Measurements from ENCODE around the gene THBS4. TPM values are rescaled to one million over a fixed set of nuclear protein-coding genes. Genes with fewer than 3 reads are reported as not detected.

THBS4 gene
- total RNA-seq, result 1 to 10 TPM; 1.7 to 3.5 TPM

DNA sequence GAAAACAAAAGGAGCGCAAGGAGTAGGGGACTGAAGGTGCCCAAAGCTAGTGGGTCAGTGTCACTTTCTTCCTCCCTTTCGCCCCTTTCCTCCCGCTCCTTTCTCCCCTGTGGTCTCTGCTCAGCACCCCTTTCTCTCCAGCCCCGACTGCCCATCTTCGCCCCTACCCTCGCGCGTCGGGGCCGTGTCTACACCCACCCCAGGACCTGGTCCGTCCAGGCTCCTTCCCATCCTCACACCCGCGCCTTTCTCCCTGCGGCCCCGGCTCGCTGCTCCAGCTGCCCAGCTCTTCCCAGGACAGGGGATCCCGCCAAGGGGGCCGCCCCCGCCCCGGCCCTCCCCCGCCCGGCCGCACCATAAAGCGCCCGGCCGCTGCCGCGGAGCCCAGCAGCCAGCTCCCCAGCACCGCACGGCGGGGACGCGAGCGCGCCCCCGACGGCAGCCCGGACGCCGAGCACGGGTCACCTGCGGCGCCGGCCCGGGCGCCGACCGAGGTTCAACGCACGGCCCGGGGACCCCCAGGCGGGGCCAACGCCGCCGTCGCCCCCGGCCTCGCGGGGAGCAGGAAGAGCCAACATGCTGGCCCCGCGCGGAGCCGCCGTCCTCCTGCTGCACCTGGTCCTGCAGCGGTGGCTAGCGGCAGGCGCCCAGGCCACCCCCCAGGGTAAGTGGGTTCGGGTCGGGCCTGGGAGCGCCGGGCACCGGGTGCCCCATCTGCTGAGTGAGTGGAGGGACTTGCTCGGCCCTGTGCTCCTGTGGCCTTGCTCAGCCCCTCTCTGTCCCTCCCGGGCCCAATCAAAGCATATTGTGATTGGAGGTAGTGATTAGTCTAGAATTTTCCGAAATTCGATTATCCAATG lies at the start of gene THBS4:
Gene THBS4 (plus strand): TSS at position 387 of the 860 bp plus-strand sequence. CDS start 190 bp downstream, at position 577.
- Mint-ChIP-seq H3K36me3 (ENCODE audit: low read depth) (no peaks in the 10 kb centered on the region), H3K4me3 (peak within 1 kb of the TSS; percentile 33), H3K27me3 (peaks cover 47% of the 10 kb centered on the region), H3K9me3 (no peaks in the 10 kb centered on the region), H3K27ac (no peak within 1 kb of the TSS), H3K4me1 (peaks cover 6% of the 10 kb centered on the region)
- no peak for ATAC-seq (replicated peaks)

DNA sequence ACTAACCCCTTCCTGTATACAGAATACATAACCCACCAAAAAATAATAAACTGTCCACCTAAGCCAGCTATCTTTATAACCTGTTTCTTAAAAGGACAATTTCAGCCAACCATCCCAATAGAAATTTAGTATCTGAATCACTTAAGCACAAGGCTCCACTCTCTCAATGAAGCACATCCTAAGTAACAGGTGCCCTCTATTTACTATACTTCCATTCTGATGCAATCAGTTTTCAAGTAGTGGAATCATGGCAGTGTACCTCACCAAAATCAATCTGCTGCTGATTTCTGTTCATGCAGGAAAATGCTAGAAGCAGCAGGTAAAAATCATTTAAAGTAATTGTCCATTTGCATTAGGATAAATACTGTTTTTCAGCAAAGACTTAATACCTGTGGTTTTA lies 48.9 kb upstream of the THBS4 start:
- no peaks in the 10 kb centered on the region for H3K9me3 Mint-ChIP-seq
- peak overlapping the region; percentile 53 for H3K27ac Mint-ChIP-seq
- no peaks in the 10 kb centered on the region for H3K27me3 Mint-ChIP-seq
- H3K4me3 Mint-ChIP-seq, result peak overlapping the region; percentile 54
- H3K36me3 Mint-ChIP-seq (ENCODE audit: low read depth), result peaks cover 89% of the 10 kb centered on the region
- H3K4me1 Mint-ChIP-seq, result peaks cover 24% of the 10 kb centered on the region
- ATAC-seq (replicated peaks), result no peak

DNA sequence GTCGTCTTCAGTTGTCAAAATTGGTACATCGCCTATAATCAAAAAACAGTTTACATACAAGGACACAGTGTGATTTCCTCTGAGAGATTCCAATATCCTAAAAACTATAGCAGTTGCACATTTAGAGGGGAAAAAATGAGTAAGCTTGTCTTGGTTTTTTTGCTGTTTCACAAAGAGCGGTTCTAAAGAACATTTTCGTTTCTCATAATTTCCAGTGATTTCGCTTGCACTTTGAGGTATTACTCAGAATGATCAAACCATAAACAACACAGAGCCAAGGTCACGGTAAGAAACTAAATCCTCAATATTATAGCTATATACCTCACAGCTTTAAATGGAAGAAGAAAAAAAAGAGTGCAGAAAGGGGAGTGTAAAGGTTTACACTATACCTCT lies 44.9 kb upstream of the THBS4 start:
- Mint-ChIP-seq H3K27me3 (peaks cover 1% of the 10 kb centered on the region), H3K9me3 (no peaks in the 10 kb centered on the region), H3K4me1 (no peaks in the 10 kb centered on the region), H3K4me3 (peak overlapping the region; percentile 82), H3K27ac (peak overlapping the region; percentile 97), H3K36me3 (ENCODE audit: low read depth) (peaks cover 50% of the 10 kb centered on the region)
- ATAC-seq (replicated peaks), result peak; percentile 84

DNA sequence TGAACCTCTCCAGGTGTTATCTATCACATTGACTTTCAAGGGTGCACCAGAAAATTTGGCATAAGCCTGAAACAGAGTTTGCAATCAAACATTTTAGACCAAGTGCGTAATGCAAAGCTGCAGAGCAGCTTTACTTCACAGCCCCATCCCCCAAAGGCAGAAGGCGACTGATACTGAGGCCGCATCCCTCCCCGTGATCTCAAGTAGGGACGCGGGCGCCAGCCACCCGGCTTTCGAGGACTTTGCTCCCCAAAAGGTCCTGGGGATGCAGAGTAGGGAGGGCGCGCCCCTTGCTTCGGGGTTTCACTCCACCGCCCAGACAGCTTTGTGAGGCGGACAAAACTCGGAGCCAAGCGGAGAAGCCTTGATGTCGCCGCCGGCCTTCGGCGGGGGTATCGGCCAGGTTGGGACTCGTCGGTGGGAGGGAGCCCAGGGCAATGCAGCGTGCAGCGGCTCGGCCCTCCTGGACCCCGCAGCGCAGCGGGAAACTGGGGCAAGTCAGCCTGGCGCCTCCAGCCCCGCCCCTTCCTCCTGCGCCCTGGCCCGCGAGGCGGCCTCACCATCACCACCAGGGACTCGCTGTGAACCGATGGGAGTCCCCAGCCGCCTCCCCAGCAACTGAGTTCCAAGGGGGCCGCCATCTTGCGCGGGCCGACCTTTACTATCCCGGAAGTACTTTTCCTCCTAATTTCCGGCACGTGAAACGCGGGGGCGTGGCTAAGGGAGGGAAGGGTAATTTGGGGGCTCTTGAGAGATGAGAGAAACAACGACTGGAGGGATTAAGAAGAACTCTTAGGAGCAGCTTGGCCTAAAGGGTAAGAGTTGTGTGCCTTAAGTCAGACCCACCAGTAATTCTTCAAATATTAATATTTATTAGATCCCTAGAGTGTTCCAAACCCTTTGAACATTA lies 44.3 kb upstream of the THBS4 start, which contains the start of gene MTX3:
Gene MTX3 (minus strand): TSS at position 665 of the 910 bp plus-strand sequence. CDS start 24 bp downstream, at position 641.
- peak; percentile 83 for ATAC-seq (replicated peaks)
- Mint-ChIP-seq H3K9me3 (no peaks in the 10 kb centered on the region), H3K27me3 (peaks cover 4% of the 10 kb centered on the region), H3K4me1 (no peaks in the 10 kb centered on the region), H3K36me3 (ENCODE audit: low read depth) (peaks cover 44% of the 10 kb centered on the region), H3K4me3 (peak within 1 kb of the TSS; percentile 82), H3K27ac (peak within 1 kb of the TSS; percentile 97)

DNA sequence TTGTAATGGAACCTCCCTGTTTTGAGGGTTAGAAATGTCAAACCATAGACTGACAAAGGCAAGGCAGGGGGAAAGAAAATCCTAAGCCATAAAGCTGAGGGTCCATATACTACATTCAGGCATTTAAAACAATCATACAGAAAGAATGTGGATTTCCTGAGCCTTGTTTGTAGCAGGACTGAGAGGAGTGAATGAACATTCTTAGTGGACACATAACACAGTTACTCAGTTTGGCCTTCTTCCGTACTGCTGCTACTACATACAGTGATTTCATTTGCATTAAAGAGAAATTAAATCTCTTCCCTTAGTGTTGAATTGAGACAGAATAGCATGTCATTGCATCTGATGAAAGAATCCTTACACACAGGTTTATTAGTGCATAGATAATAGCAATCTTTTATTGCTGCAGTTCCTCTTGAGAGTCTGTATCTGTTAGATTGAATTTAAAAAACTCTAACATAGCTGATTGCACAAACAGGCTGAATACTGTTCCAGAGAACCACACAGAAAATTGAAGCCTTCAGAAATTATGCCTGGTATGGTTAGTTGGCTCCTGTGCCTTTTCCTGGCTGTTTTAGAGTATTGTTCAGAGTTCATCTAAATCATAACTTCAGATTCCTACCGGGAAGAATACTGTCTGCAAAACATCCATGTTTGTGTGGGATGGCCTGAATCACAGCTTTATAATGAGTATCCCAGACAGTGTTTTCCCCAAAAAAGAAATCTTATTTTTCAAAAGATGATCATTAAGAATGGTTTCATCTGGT lies 42.1 kb upstream of the THBS4 start:
- peaks cover 21% of the 10 kb centered on the region for H3K36me3 Mint-ChIP-seq (ENCODE audit: low read depth)
- H3K27me3 Mint-ChIP-seq, result peaks cover 4% of the 10 kb centered on the region
- no peak for ATAC-seq (replicated peaks)
- peak overlapping the region; percentile 82 for H3K4me3 Mint-ChIP-seq
- no peaks in the 10 kb centered on the region for H3K9me3 Mint-ChIP-seq
- no peak overlapping the region for H3K27ac Mint-ChIP-seq
- H3K4me1 Mint-ChIP-seq, result no peaks in the 10 kb centered on the region

DNA sequence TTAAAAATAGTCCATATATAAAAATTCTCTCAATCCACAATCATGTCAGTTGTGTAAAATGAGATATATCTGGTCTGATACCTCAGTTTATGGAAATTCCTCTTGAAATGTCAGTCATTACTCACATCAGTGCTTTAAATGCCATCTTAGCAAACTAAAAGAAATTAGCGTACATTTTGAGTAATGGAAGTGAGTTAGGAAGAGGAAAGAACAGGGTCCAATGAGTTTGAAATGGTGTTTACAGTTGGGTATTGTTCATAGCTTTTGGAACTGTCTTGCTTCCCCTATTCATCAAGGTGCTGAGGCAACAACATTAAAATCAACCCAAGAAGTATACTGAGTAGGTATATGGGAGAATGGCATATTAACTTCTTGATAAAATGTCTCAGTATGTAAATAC lies 35.4 kb upstream of the THBS4 start:
- H3K36me3 Mint-ChIP-seq (ENCODE audit: low read depth), result no peaks in the 10 kb centered on the region
- no peak for ATAC-seq (replicated peaks)
- no peak overlapping the region for H3K27ac Mint-ChIP-seq

DNA sequence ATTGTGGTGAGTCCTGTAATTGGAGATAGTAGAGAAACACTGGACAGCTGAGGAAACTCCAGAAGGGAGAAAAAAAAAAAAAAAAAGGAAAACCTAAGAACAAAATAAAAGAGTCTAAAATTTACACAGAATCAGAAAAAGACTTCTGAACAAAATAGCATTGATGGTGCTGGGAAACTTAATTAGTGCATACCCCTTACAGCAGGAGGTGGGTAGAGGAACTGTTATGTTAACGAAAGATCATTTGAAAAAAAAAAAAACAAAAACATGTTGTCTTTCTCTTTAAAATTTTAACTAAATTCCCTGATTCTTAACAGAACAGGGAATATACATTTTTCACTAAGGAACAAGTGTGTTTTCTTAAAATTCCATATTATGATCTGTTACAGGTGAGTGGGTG lies 32.5 kb upstream of the THBS4 start:
- Mint-ChIP-seq H3K4me3 (no peak overlapping the region), H3K27me3 (no peaks in the 10 kb centered on the region), H3K9me3 (no peaks in the 10 kb centered on the region), H3K4me1 (no peaks in the 10 kb centered on the region), H3K36me3 (ENCODE audit: low read depth) (no peaks in the 10 kb centered on the region), H3K27ac (no peak overlapping the region)
- ATAC-seq (replicated peaks), result no peak

More for the DNA sequence above, 35.4 kb upstream of the THBS4 start:
- Mint-ChIP-seq H3K4me1 (no peaks in the 10 kb centered on the region), H3K27me3 (peaks cover 4% of the 10 kb centered on the region), H3K4me3 (no peak overlapping the region), H3K9me3 (no peaks in the 10 kb centered on the region)

DNA sequence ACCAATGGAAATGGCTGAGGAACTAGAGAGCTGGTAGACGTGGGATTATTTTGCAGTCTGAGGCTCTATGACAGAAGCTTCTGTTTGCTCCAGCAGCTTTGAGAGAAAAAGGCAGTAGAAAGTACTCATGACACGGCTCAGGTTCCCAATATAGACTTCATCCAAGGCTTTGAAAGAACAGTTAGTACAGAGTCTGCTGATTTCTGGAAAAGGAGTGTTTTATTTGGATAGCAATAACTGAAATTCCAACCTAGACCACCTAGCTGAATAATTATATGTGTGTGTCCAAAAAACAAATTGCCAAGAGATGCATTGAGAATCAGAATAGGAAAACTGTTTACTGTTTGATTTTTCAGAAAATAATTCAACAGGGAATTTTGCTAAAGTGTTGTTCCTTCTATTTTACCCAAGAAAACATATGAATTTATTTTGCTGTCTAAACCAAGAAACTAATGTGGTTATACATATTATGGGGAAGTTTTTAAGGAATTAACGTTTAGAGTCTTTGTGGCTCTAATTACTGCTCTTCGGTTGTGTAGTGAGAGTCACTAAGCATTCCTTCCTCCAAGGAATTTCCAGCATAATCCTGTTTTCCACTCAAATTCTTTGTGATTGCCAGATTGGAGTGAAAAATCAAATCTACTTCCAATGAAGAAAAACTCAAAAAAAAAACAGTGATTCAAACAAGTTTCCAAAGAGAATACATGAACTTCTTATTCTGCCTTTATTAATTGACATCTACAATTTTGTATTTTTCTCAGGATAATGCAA lies 26.0 kb upstream of the THBS4 start:
- no peaks in the 10 kb centered on the region for H3K4me1 Mint-ChIP-seq
- no peak for ATAC-seq (replicated peaks)

DNA sequence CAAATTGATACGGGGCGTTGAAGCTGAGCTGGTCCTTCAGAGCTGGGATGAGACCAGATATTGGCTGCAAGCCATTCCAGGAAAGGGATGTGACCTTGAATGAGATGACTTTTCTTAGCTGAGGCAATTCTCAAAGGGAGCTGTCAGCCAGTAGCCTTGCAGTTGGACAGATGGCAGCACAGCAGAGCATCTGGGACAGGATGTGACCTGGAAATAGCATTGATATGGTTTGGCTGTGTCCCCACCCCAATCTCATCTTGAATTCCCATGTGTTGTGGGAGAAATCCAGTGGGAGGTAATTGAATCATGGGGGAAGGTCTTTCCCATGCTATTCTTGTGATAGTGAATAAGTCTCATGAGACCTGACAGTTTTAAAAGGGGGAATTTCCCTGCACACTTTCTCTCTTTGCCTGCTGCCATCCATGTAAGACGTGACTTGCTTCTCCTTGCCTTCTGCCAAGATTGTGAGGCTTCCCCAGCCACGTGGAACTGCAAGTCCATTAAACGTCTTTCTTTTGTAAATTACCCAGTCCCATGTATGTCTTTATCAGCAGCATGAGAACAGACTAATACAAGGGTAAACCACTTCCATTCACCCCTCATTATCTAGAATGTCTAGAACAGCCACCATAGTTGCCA lies 24.3 kb upstream of the THBS4 start:
- no peaks in the 10 kb centered on the region for H3K27me3 Mint-ChIP-seq

More for the DNA sequence above, 26.0 kb upstream of the THBS4 start:
- Mint-ChIP-seq H3K36me3 (ENCODE audit: low read depth) (no peaks in the 10 kb centered on the region), H3K4me3 (no peak overlapping the region), H3K9me3 (no peaks in the 10 kb centered on the region), H3K27ac (no peak overlapping the region), H3K27me3 (no peaks in the 10 kb centered on the region)

DNA sequence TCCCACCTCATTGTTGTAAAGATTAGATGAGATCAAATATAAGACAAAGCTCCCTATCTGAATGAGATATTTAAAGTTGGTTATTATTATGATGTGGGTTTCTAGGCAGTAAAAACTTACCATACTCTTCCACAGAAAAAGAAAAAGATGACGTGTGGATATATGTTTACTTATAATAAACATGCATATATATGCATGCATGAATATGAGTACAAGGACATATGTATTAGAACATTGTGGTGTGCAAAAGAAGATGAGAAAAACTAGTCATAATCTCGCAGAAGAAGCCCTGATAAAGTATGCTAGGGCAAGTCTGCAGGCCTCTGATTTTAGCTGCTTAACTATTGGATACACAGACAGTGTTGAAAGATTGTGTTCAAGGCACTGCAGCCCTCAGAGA lies 10.1 kb upstream of the THBS4 start:
- no peaks in the 10 kb centered on the region for H3K4me1 Mint-ChIP-seq
- no peak for ATAC-seq (replicated peaks)
- H3K4me3 Mint-ChIP-seq, result no peak overlapping the region
- H3K27me3 Mint-ChIP-seq, result peaks cover 8% of the 10 kb centered on the region
- H3K36me3 Mint-ChIP-seq (ENCODE audit: low read depth), result no peaks in the 10 kb centered on the region
- H3K27ac Mint-ChIP-seq, result no peak overlapping the region
- H3K9me3 Mint-ChIP-seq, result no peaks in the 10 kb centered on the region

More for the DNA sequence above, 24.3 kb upstream of the THBS4 start:
- Mint-ChIP-seq H3K4me3 (no peak overlapping the region), H3K4me1 (no peaks in the 10 kb centered on the region), H3K9me3 (no peaks in the 10 kb centered on the region), H3K36me3 (ENCODE audit: low read depth) (no peaks in the 10 kb centered on the region), H3K27ac (no peak overlapping the region)
- no peak for ATAC-seq (replicated peaks)

DNA sequence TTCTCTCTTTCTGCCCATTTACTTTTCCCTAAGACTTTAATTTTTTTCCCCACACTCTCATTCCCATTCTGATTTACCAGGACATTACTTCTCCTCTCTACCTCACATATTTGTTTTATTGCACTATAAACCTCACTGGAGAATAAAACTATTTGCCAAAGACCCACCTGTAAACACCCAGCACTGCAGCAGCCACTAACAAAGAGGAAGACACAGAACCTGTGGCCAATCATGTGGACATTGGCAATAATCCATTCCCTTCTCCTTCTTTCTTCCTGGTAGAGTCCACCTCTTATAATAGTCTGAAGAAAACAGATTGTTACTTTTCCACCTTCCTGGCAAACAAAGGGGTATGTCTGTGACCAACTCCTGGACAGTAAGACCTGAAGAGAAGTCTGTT lies 8.3 kb upstream of the THBS4 start:
- Mint-ChIP-seq H3K4me3 (no peak overlapping the region), H3K36me3 (ENCODE audit: low read depth) (no peaks in the 10 kb centered on the region), H3K27ac (no peak overlapping the region), H3K9me3 (no peaks in the 10 kb centered on the region), H3K27me3 (peaks cover 8% of the 10 kb centered on the region), H3K4me1 (no peaks in the 10 kb centered on the region)
- ATAC-seq (replicated peaks), result no peak

DNA sequence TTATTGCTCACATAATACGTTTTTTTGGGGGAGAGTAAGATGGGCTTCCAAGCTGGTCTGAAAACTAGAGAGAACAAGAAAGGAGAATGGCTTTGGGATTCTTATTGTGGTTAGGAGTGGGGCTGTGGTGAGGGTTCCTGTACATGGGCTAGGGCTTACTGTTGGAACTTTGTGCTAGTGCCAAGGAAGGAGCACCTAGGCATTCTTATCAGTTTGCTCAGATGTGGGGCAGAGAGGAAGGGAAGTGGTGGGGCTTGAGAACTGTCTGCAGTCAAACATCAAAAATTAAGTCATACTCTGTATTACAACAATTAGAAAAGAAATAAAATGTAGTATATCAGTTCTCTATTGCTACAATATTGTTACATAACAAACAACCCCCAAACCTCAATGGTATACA lies 4.0 kb upstream of the THBS4 start:
- Mint-ChIP-seq H3K27me3 (peaks cover 40% of the 10 kb centered on the region), H3K27ac (no peak overlapping the region), H3K36me3 (ENCODE audit: low read depth) (no peaks in the 10 kb centered on the region), H3K4me1 (no peaks in the 10 kb centered on the region), H3K4me3 (no peak overlapping the region), H3K9me3 (no peaks in the 10 kb centered on the region)
- ATAC-seq (replicated peaks), result no peak

DNA sequence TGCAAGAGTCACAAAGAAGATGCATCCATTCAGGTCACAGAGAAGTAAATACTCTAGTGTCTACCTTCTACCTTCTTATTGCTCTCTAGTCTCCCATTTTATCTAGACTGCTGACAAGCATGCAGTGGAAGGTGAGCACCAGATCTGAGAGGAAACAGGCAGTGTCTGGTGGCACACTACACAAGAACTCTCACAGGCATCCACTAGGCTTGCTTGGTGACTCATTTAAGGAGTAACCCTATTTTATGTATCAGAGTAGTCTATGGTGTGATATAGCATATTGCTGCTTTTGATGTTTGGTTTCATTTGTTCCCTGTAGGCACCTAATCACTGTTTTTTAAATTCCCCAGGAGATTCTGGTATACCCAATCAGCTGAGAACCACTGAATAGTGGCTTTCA lies 1.6 kb upstream of the THBS4 start:
- ATAC-seq (replicated peaks), result peak; percentile 64

More for the DNA sequence above, 1.6 kb upstream of the THBS4 start:
- Mint-ChIP-seq H3K27me3 (peaks cover 42% of the 10 kb centered on the region), H3K4me3 (no peak overlapping the region), H3K9me3 (no peaks in the 10 kb centered on the region), H3K4me1 (peaks cover 6% of the 10 kb centered on the region), H3K36me3 (ENCODE audit: low read depth) (no peaks in the 10 kb centered on the region), H3K27ac (no peak overlapping the region)
